NCI-H460 (cell line): ENCODE results near the gene NANOS3. TPM values are rescaled to one million over a fixed set of nuclear protein-coding genes. Genes with fewer than 3 reads are reported as not detected.
"Not testable (repeated sequence)": the region's sequence is repeated elsewhere in the genome, so short reads cannot be mapped to it uniquely, and the experiment has no call there.

Experiments
- DNase-seq: peaks from one replicate; pipeline ENCODE4 v3.0.0-alpha.2; 2016; ENCODE audit warnings: low read depth; ENCODE audit errors: extremely low read depth
- small RNA-seq, 2 experiments: library from RNA; depleted of rRNA; stranded (forward); fragments of <200 nt; gene quantifications; one replicate each; pipeline ENCODE3, GENCODE V24; 2014
- total RNA-seq: library from RNA; depleted of rRNA; stranded (reverse); fragments of >200 nt; shearing (Covaris generic); gene quantifications from 2 replicates; pipeline ENCODE4 v1.2.3, GENCODE V29; 2014; rRNA removed

Gene NANOS3
- total RNA-seq, 1 experiment from 2014 or later = not detected

GRCh38 chr19:13914777-13915176 lies 37.8 kb downstream of the NANOS3 start:
- DNase-seq = no peak

- no peak for DNase-seq
Observed at GRCh38 chr19:13917888-13918406, 41.0 kb downstream of the NANOS3 start.

- no peak for DNase-seq
Observed at GRCh38 chr19:13918726-13919411, 41.9 kb downstream of the NANOS3 start.

- DNase-seq = no peak
Observed at GRCh38 chr19:13920524-13920923, 43.6 kb downstream of the NANOS3 start.

- no peak for DNase-seq
Observed at GRCh38 chr19:13920940-13921747, 44.2 kb downstream of the NANOS3 start.

GRCh38 chr19:13922118-13922517 lies 45.2 kb downstream of the NANOS3 start:
- DNase-seq = not testable (repeated sequence)

- no peak for DNase-seq
Observed at GRCh38 chr19:13923194-13923987, 46.5 kb downstream of the NANOS3 start.

GRCh38 chr19:13926010-13926409 lies 49.1 kb downstream of the NANOS3 start:
- DNase-seq = no peak

GRCh38 chr19:13926715-13927114 lies 49.8 kb downstream of the NANOS3 start:
- DNase-seq = no peak

- no peak for DNase-seq
Observed at GRCh38 chr19:13929340-13929739, 52.4 kb downstream of the NANOS3 start.

GRCh38 chr19:13929956-13930355 lies 53.0 kb downstream of the NANOS3 start:
- no peak for DNase-seq

Small RNA genes lying within 50 kb of the gene (small RNA-seq; reads per million reads assigned to genes)
- gene MIR181C (1.0 to 25.6 reads per million in 2 experiments), gene MIR181D (0.52 to 13.6 reads per million in 2 experiments)

Other genes starting within 250 kb of the NANOS3 start
- gene MRI1, start 112.6 kb upstream of the NANOS3 start, total RNA-seq = 19.1 and 20.2 TPM in 2 replicates
- 87.5 and 121 TPM in 2 replicates for gene C19orf53, start 102.7 kb upstream of the NANOS3 start, total RNA-seq
- gene ZSWIM4, start 81.7 kb upstream of the NANOS3 start, total RNA-seq = 2.1 and 2.8 TPM in 2 replicates
- gene BRME1, start 29.0 kb downstream of the NANOS3 start, total RNA-seq = 0.50 TPM in 1 of 2 replicates, not detected in the other
- gene CC2D1A, start 29.1 kb downstream of the NANOS3 start, total RNA-seq = 13.8 and 15.5 TPM in 2 replicates
- not detected in 2 replicates for gene PODNL1, start 61.3 kb downstream of the NANOS3 start, total RNA-seq
- gene DCAF15, start 75.4 kb downstream of the NANOS3 start, total RNA-seq = 11.6 and 16.8 TPM in 2 replicates
- 2.0 and 2.1 TPM in 2 replicates for gene RFX1, start 129.2 kb downstream of the NANOS3 start, total RNA-seq
- not detected in 2 replicates for gene RLN3, start 151.0 kb downstream of the NANOS3 start, total RNA-seq
- 5.1 and 5.6 TPM in 2 replicates for gene IL27RA, start 154.6 kb downstream of the NANOS3 start, total RNA-seq
- not detected in 2 replicates for gene PALM3, start 184.9 kb downstream of the NANOS3 start, total RNA-seq
- gene MISP3, start 195.7 kb downstream of the NANOS3 start, total RNA-seq = 2.6 and 4.0 TPM in 2 replicates
- gene C19orf67, start 208.6 kb downstream of the NANOS3 start, total RNA-seq = not detected in 2 replicates
- gene SAMD1, start 213.6 kb downstream of the NANOS3 start, total RNA-seq = 26.3 and 29.5 TPM in 2 replicates
- gene PRKACA, start 240.6 kb downstream of the NANOS3 start, total RNA-seq = 14.4 and 16.5 TPM in 2 replicates